LHCN-M2 (cell line): ENCODE measurements around the gene FOXE3. TPM values are rescaled to one million over a fixed set of nuclear protein-coding genes. Genes with fewer than 3 reads are reported as not detected.

Experiments used
- DNase-seq: peaks from one replicate; pipeline ENCODE4 v3.0.0-alpha.2; 2012; ENCODE audit warnings: low read depth
- polyA plus RNA-seq: library from polyadenylated mRNA; unstranded; fragments of >200 nt; gene quantifications from one replicate; pipeline ENCODE4 v1.2.1, GENCODE V29; 2012; ENCODE audit warnings: missing spikeins
- total RNA-seq: library from RNA; depleted of rRNA; stranded (reverse); fragments of >200 nt; gene quantifications from 2 replicates; pipeline ENCODE4 v1.2.3, GENCODE V29; 2014; rRNA removed

The FOXE3 gene
- total RNA-seq = not detected in 2 replicates
- polyA plus RNA-seq = 0.04 TPM

DNA sequence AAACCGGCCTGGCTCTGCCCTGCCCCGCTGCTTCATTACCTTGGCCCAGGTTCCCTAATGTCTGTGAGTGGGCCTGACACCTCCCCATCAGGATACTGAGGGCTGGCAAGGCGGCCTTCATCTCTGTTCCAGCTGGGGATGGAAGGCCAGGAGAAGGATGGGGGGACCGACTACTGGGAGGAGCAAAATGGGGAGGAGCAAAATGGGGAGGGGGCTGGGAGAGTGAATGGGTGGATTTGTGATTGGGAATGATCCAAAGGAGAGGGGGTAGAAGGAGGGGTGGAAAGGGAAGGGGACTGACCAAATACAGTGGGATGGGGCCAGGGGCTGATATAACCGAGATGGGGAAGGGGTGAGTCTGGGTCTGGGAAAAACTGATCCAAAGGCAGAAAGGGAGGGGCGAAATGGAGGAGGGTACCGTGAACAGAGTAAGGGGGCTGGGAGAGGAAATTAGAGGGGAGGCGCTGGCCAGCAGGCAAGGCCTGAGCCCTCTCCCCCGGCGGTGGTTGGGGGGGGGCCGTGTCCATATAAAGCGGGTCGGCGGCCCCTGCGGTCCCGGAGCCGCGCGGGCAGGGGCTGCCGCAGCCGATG lies at the start of gene FOXE3:
Gene FOXE3, plus strand, starts transcription at position 558 of the 591 bp plus-strand sequence. Its CDS starts 31 bp downstream, at position 589.
- DNase-seq = no peak

GRCh38 chr1:47367651-47368050 lies 48.4 kb upstream of the FOXE3 start:
- no peak for DNase-seq

DNA sequence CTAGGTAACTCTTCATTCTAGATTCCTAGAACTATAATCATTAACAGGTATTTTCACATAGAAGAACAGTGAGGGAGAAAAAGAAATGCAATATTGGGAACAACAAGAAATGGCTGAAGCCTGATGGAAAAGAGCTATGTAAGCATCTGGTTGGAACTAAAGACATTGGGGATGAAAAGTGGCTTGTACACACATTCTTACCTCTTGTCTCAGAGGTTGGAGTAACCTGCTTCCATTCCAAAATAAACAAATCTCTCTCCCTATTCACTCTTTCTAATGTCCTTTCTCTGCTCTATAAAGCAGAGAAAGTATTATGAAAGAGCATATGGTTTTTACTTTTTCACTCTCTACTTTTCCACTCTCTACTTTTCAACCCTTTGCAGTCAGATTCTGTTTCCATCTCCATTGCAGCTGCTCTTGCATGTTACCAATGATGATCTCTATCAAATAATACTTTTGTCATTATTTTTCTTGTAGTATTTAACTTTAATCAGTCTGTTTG lies 45.0 kb upstream of the FOXE3 start:
- no peak for DNase-seq

- DNase-seq = no peak
Measured at GRCh38 chr1:47374501-47374900, 41.6 kb upstream of the FOXE3 start.

- DNase-seq = no peak
Measured at GRCh38 chr1:47378147-47378546, 37.9 kb upstream of the FOXE3 start.

DNA sequence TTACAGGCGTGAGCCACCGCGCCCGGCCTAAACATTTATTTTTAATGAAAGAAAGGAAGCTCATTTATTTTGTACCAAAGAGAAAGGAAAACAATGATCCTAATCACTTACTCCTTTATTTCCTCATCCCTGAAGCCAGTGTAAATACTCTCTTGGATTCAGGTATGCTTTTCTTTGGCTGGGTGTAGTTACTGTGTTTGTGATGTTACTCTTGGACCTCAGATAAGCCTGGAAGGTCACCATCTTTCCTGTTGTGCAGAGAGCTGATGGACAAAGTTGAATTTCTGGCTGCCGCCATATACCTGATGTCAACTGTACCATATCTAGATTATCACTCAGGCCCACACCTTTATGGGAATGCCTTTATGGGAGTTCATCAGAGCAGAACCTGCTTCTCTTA lies 35.4 kb upstream of the FOXE3 start:
- no peak for DNase-seq

DNA sequence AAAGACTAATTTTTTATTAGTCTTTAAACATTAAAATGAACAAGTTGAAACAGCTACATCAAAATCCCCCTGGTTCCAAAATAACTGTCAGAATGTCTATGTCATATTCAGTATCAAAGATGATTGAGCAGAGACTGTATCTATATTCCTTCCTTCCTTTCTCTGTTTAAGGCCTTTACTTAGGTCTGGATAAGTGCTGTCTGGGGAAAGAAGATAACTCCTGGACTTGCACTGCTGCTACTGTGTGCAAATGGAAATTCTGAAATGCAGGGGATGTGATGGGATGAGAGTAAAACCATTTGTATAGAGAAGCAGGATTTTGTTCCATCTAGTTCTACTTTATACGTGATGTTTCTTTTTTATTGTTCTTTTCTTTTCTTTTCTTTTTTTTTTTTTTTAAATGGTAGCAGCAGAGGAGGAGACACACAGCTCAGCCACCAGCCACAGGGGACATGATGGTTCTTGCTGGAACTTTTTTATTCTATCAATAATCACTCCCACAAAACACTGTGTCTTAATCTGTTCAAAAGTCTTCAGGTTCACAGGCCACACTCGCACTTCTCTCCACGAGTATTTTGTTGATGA lies 33.6 kb upstream of the FOXE3 start:
- no peak for DNase-seq

GRCh38 chr1:47384083-47384482 lies 32.0 kb upstream of the FOXE3 start:
- no peak for DNase-seq

- DNase-seq = no peak
Measured at GRCh38 chr1:47385020-47385419, 31.1 kb upstream of the FOXE3 start.

- no peak for DNase-seq
Measured at GRCh38 chr1:47386268-47386667, 29.8 kb upstream of the FOXE3 start.

DNA sequence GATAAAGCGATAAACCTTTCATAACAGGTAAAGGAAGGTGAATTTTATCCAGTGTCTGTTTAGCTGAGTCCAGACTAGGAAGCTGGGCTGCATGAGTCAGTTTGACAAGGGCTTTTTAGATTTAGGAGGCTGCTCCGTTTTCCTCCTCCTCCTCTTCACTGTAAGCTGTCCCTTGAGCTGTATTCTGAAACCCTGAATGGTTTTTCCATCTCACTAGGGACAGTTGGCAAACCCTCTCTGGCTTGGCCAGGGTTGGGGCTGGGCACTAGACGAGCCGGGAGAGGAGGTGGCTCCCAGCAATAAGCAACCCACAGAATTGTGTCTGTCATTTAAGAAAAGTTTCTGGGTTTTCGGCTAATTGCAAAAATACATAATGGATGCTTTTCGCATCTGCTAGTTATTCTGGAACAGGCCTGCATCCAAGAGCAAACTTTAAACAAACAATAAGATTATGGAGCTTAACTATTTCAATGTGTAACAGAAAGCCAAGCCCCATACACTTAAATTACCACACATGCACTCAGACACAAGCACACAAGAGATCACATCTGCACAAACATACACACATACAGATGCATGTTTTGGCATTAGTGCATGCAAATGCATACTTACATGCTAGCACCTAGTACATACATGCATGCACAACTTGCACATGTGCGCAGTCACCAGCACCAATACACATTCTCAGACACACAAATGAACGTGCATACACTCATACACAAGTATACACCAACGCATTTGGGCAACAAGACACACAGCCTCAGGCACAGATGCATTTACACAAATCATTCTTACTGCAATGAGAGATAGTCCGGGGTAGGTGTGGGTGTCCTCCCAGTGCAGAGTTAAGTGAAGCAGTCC lies 27.8 kb upstream of the FOXE3 start:
- no peak for DNase-seq

- DNase-seq = peak; percentile 65
Measured at GRCh38 chr1:47388891-47389238, 27.2 kb upstream of the FOXE3 start.

- no peak for DNase-seq
Measured at GRCh38 chr1:47389731-47390130, 26.4 kb upstream of the FOXE3 start.

DNA sequence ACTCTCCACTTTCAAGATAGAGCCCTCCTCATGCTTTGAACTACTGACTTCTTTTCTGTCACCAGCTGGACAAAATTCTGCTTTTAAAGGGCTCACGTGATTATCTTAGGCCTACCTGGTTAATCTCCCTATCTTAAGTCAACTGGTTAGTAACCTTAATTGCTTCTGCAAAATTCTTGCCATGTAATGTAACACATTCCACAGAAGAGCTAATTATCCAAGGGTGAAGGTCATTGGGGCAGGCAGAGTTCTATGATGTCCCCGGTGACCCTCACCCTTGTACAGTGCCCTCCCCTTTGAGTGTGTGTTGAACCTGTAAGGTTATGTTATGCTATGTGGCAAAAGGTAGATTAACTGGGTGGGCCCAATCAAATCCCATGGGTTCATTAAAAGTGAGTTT lies 25.2 kb upstream of the FOXE3 start:
- no peak for DNase-seq

DNA sequence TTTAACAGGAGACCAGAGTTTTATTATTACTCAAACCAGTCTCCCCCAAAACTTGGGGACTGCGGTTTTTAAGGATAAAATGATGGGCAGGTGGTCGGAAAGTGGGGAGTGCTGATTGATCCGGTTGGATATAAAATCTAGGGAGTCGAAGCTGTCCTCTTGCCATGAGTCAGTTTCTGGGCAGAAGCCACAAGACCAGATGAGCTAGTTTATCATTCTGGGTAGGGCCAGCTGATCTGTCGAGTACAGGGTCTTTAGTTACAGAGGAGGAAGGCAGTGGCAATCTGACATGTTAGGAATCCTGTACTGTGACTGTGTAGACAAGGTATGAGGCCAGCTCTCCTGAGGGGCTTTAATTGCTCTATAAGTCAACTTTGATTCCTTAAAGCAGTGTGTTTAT lies 22.9 kb upstream of the FOXE3 start:
- DNase-seq = peak; percentile 79

DNA sequence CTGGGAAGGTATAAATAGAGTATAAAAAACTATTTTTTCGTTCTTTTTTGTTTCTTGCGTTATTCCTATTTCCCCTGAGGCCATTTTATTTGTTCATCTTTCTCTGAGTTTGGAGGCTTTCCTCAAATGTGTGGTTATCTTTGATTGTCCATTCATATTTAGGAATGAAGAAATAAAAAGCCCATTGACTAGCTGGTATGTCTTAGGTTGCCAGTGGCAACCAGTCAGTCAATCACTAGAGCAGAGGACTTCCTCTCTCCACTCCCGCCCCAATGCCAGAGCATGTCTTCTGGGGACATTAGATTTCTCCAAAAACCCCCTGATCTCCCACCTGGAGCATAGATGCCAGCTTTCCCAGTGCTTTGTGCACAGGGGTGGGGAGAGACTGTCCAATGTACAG lies 20.7 kb upstream of the FOXE3 start:
- no peak for DNase-seq

DNA sequence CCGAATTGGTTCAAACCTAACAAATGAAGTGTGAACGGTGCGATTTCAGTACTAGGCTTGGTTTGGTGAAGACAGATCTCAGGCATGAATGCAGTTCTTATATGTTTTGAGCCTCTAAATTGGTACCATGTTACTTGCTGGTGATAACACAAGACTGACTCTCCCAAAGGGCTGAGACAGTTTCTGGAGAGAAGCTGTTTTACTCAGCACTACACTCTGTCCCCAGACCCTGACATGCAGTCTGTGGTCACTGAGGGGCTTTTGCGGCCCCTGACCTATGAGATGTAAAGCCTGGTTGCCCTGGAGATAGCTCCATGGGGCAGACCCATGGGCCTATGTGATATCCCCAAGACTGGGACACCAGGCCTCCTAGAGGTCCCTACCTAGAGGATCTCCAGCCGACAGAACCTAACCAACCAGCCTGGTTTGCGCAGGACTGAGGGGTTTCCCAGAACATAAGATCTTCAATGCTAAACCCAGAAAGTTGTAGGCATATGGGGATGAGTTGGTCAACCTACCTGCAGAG lies 19.4 kb upstream of the FOXE3 start:
- no peak for DNase-seq

GRCh38 chr1:47399138-47399845 lies 16.8 kb upstream of the FOXE3 start:
- no peak for DNase-seq

- no peak for DNase-seq
Measured at GRCh38 chr1:47399846-47400155, 16.3 kb upstream of the FOXE3 start.

DNA sequence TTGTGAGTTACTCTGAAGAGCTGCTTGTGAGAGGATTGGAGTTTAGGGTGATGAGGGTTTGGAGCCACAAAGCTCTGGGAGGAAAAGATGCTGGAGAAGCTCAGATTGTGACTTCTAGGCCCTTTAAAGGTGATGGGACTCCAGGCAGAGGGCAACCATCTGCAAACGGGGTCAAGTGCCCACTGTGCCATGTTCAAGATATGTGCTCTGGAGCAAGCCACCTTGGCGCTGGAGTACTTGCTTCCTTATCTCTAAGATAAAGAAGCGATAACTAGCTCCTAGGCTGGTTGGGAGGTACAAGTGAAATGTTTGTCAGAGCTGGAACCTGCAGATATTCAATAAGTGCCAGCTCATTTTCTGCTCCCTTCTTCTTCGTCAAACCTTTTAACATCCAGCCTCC lies 14.3 kb upstream of the FOXE3 start:
- no peak for DNase-seq

GRCh38 chr1:47402591-47402990 lies 13.5 kb upstream of the FOXE3 start:
- no peak for DNase-seq

- no peak for DNase-seq
Measured at GRCh38 chr1:47403321-47403910, 12.7 kb upstream of the FOXE3 start.
